ENCODE measurements around the gene BNIP3.

Gene BNIP3

DNA sequence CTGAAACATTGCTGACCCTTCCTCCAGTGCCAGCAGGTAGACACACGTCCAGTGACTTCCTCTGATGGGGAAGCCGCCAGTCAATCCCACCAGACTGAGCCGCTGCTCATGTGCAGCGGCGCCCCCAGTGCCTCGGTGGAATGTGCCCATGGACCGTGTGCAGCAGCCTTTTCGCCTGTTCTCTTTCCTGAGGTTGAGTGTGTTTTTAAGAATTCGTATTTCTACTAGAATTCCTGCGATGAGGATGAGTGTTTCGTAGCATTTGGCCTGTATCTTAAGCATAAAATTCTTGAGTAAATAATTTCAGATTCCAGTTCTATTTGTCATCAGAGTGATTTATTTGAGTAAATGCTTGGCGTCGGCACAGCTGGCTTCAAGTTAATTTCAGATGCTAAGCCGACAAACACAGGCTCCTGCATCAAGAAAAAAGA is 35.4 kb downstream of the BNIP3 start:
- no peaks in the 10 kb centered on the region for H3K9me3 Mint-ChIP-seq
- no peak overlapping the region for H3K27ac Mint-ChIP-seq
- no peaks in the 10 kb centered on the region for H3K27me3 Mint-ChIP-seq (ENCODE audit: low read depth)
- no peak for DNase-seq (ENCODE audit: low spot score)
- H3K4me1 Mint-ChIP-seq (ENCODE audit: low read depth) = peaks cover 1% of the 10 kb centered on the region
- no peak overlapping the region for H3K4me3 Mint-ChIP-seq
- H3K36me3 Mint-ChIP-seq (ENCODE audit: low read depth) = peaks cover 47% of the 10 kb centered on the region

DNA sequence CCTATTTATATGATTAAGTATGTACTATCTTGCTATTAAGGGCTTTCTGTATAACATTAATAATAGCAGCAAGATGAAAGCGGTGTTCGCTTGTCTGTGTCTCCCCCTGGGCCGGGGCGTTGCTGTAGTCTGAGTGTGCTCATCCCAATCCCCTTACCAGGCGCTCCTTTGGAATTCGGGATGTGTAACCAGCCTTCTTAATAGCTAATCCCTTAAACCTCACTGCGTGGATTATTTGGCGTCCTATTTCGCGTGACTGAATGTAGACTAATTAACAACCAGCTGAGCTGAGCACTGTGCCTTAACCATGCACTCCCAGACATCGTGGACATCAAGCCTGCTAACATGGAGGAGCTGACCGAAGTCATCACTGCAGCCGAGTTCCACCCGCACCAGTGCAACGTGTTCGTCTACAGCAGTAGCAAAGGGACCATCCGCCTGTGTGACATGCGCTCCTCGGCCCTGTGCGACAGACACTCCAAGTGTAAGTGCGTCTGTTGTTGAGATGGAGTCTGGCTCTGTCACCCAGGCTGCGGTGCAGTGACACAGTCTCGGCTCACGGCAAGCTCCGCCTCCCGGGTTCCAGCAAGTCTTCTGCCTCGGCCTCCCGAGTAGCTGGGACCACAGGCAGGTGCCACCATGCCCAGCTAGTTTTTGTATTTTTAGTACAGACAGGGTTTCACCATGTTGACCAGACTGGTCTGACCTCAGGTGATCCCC is 36.6 kb downstream of the BNIP3 start:
- H3K4me1 Mint-ChIP-seq (ENCODE audit: low read depth) = peaks cover 1% of the 10 kb centered on the region
- no peak overlapping the region for H3K27ac Mint-ChIP-seq
- no peak for DNase-seq (ENCODE audit: low spot score)
- peaks cover 52% of the 10 kb centered on the region for H3K36me3 Mint-ChIP-seq (ENCODE audit: low read depth)
- no peak overlapping the region for H3K4me3 Mint-ChIP-seq
- no peaks in the 10 kb centered on the region for H3K9me3 Mint-ChIP-seq
- H3K27me3 Mint-ChIP-seq (ENCODE audit: low read depth) = no peaks in the 10 kb centered on the region

DNA sequence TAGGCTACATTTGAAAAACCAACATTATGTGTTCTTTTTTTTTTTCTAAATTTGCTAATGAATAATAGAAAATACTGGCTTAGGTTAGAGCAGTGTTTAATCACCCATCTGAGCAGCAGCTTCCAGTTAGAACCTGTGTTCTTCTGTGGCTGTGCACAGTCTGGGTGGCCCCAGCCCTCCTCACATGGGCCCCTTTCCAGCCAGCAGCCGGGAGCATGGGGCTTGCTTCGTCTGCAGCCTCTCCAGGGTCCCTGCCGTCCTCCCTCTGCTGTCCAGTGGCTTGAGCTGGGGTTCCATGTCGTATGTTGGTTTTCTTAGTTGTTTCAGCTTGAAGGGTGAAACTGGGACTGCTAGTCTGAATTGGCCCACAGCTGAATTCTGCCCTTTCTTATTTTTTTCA is 37.3 kb downstream of the BNIP3 start:
- Mint-ChIP-seq H3K4me1 (ENCODE audit: low read depth) (peaks cover 1% of the 10 kb centered on the region), H3K36me3 (ENCODE audit: low read depth) (peaks cover 55% of the 10 kb centered on the region), H3K9me3 (no peaks in the 10 kb centered on the region), H3K27ac (no peak overlapping the region), H3K4me3 (no peak overlapping the region), H3K27me3 (ENCODE audit: low read depth) (no peaks in the 10 kb centered on the region)
- DNase-seq (ENCODE audit: low spot score) = no peak

DNA sequence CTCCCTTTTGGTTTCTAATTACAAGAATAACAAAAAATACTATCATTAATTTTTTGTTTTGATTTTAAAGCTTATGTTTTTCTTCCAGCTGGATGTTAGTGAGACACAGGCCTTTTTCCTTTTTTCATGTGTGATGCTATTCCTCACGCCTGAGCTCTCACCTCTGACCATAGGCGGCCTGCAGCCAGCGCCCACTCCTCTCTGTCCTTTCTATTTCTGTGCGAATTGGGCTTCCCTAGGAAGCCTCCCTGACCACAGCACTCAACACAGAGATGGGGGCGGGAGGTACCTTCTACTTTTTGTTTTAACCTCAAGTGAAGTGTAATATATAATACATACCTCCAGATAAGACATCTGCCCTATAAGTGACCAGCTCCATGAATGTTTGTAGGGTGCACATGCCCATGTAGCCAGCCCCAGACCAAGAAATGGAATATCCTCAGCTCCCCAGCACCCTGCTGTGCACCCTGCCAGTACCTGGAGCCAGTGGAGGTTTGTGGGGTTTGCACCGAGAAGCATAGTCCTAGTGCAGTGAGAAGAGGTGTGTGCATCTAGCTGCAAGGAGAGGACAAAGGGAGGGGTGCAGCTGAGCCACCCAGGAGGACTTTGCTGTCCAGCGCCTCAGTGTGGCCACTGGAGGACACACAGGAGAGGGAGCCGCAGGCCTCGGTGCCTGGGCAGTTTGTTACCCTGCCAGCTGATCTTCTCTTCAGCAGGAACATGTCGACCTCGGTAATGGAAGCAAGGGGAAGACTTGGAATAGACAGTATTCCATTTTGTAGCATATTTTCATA is 38.5 kb downstream of the BNIP3 start:
- H3K4me1 Mint-ChIP-seq (ENCODE audit: low read depth) = peaks cover 1% of the 10 kb centered on the region
- H3K27me3 Mint-ChIP-seq (ENCODE audit: low read depth) = no peaks in the 10 kb centered on the region
- H3K27ac Mint-ChIP-seq = no peak overlapping the region
- H3K9me3 Mint-ChIP-seq = no peaks in the 10 kb centered on the region
- no peak for DNase-seq (ENCODE audit: low spot score)
- H3K4me3 Mint-ChIP-seq = no peak overlapping the region
- peaks cover 56% of the 10 kb centered on the region for H3K36me3 Mint-ChIP-seq (ENCODE audit: low read depth)

DNA sequence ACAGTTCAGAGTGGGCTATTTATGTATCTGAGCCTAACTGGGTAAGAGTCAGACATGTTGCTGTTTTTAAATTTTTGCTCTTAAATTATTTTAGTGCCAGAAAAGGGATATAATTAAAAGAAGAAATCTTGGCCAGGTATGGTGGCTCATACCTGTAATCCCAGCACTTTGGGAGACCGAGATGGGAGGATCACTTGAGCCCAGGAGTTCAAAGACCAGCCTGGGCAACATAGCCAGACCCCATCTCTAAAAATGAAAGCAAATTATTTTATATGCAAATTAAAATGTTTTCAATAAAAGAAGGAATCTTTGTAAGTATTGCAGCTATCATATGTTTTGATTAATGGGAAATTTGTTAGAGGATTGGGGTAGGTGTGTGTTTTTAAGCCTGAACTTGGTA is 39.3 kb downstream of the BNIP3 start:
- Mint-ChIP-seq H3K9me3 (no peaks in the 10 kb centered on the region), H3K4me1 (ENCODE audit: low read depth) (peaks cover 1% of the 10 kb centered on the region), H3K36me3 (ENCODE audit: low read depth) (peaks cover 55% of the 10 kb centered on the region), H3K27ac (no peak overlapping the region), H3K27me3 (ENCODE audit: low read depth) (no peaks in the 10 kb centered on the region), H3K4me3 (no peak overlapping the region)
- no peak for DNase-seq (ENCODE audit: low spot score)

DNA sequence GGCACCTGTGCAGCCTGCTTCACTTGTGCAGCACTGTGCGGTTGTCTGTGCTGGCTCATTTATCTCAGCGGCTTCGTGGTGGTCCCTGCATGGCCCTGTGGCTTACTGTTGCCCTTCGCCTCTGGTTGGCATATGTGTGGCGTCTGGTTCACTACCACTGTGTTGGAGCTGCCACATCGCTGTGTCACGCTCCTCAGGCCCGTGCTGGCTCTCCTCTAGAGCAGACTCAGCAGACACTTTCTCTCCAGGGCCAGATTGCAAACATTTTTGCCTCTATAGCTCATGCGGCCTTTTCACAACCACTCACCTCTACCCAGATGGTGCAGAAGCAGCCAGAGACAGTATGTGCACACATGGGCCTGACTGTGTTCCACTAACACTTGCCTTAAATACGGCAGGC is 43.0 kb downstream of the BNIP3 start:
- Mint-ChIP-seq H3K27ac (peak overlapping the region; percentile 12), H3K4me3 (no peak overlapping the region)

DNA sequence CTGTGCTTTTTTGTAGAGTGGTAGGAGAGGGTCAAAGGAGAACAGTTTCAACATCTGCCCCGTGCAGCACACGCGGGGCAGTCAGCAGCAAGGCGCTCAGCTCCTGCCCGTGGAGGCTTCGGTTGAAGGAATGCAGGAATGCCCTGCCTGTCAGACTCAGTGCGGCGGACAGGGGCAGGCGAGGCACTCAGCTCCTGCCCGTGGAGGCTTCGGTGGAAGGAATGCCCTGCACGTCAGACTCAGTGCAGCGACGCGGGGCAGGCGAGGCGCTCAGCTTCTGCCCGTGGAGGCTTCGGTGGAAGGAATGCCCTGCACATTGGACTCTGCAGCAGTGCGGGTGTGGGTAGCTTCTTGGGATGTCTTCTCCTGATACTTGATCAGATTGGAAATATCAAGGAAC is 43.9 kb downstream of the BNIP3 start:
- Mint-ChIP-seq H3K9me3 (no peaks in the 10 kb centered on the region), H3K4me1 (ENCODE audit: low read depth) (peaks cover 7% of the 10 kb centered on the region), H3K27me3 (ENCODE audit: low read depth) (no peaks in the 10 kb centered on the region), H3K27ac (no peak overlapping the region), H3K4me3 (no peak overlapping the region), H3K36me3 (ENCODE audit: low read depth) (peaks cover 36% of the 10 kb centered on the region)
- DNase-seq (ENCODE audit: low spot score) = no peak

More for the DNA sequence above, 43.0 kb downstream of the BNIP3 start:
- no peaks in the 10 kb centered on the region for H3K27me3 Mint-ChIP-seq (ENCODE audit: low read depth)
- no peak for DNase-seq (ENCODE audit: low spot score)
- H3K36me3 Mint-ChIP-seq (ENCODE audit: low read depth) = peaks cover 38% of the 10 kb centered on the region
- H3K4me1 Mint-ChIP-seq (ENCODE audit: low read depth) = peaks cover 7% of the 10 kb centered on the region
- no peaks in the 10 kb centered on the region for H3K9me3 Mint-ChIP-seq

DNA sequence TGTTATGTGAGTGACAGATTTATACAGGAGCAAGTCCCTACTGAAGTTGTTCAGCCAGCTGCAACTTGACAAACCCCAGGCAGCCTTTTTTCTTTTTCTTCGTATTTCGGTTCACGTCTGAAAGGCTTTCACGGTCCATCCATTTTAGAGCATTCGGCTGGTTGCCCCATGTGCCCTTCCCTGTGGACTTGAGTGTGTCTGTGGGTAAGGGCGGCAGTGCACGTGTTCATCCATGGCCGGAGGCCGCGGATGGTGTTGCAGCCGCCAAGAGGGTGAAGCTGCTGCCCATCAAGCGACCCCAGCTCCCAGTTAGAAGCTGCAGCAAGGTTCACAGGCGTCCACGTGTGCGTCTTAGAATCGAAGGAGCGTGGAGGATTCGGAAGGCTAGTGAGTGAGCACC is 45.0 kb downstream of the BNIP3 start:
- H3K4me3 Mint-ChIP-seq = no peak overlapping the region
- H3K36me3 Mint-ChIP-seq (ENCODE audit: low read depth) = peaks cover 29% of the 10 kb centered on the region
- no peaks in the 10 kb centered on the region for H3K27me3 Mint-ChIP-seq (ENCODE audit: low read depth)
- no peak overlapping the region for H3K27ac Mint-ChIP-seq
- DNase-seq (ENCODE audit: low spot score) = no peak
- H3K4me1 Mint-ChIP-seq (ENCODE audit: low read depth) = peaks cover 7% of the 10 kb centered on the region
- H3K9me3 Mint-ChIP-seq = no peaks in the 10 kb centered on the region

DNA sequence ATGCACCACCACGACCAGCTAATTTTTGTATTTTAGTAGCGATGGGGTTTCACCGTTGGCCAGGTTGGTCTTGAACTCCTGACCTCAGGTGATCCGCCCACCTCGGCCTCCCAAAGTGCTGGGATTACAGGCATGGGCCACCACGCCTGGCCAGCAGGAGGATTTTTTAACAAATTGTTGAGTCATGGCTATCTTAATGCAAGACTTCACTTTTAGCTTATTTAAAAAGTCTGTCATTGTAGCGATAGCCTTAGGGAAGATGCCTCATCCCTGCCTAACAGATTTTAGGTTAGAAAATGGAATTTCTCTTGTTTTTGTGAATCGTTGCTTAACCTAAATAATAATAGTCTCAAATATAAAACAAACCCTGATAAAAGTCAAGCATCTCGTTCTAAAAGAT is 45.4 kb downstream of the BNIP3 start:
- Mint-ChIP-seq H3K27ac (no peak overlapping the region), H3K36me3 (ENCODE audit: low read depth) (peaks cover 26% of the 10 kb centered on the region)

DNA sequence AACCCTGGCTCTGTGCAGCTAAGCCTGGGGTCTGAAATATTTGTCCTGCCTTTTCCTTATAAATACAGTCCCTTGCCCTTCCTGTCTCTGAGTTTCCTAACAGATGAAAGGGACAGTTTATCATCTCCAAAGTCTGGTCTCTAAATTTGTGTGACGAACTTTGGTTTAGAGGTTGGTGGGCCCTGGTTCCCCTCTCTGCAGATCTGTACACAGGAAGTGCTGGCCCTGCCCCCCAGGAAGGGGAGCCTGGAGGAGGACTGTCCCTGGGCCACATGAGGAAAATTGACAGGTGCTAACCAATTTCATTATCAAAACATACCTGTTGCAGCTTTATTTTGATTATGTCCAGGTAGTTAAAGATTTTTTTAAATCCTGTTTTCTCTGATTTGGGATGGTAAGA is 46.5 kb downstream of the BNIP3 start:
- Mint-ChIP-seq H3K27me3 (ENCODE audit: low read depth) (no peaks in the 10 kb centered on the region), H3K27ac (no peak overlapping the region), H3K9me3 (no peaks in the 10 kb centered on the region), H3K4me1 (ENCODE audit: low read depth) (peaks cover 18% of the 10 kb centered on the region), H3K4me3 (no peak overlapping the region), H3K36me3 (ENCODE audit: low read depth) (peaks cover 20% of the 10 kb centered on the region)
- no peak for DNase-seq (ENCODE audit: low spot score)

More for the DNA sequence above, 45.4 kb downstream of the BNIP3 start:
- DNase-seq (ENCODE audit: low spot score) = no peak
- Mint-ChIP-seq H3K4me3 (no peak overlapping the region), H3K9me3 (no peaks in the 10 kb centered on the region), H3K27me3 (ENCODE audit: low read depth) (no peaks in the 10 kb centered on the region), H3K4me1 (ENCODE audit: low read depth) (peaks cover 8% of the 10 kb centered on the region)

DNA sequence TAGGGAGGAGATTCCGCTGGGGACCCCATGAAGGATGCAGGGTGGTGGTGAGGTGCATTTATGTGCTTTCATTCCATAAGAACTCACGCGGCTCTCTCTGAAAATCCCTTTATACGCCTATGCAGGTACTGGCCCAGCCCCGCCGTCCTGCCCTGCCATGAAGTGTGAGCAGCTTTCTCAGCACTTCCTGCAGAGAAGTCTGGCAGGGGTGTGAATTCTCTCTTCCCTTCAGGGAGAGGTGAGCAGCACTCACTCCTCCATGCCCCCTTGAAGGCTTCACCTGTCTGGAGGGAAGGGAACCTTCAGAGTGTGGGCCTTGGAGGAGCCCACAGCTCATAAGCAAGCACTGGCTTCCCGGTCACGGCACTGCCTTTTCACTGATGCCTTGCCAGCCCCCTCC is 47.0 kb downstream of the BNIP3 start:
- no peak for DNase-seq (ENCODE audit: low spot score)
- H3K27ac Mint-ChIP-seq = no peak overlapping the region
- peaks cover 20% of the 10 kb centered on the region for H3K36me3 Mint-ChIP-seq (ENCODE audit: low read depth)
- no peaks in the 10 kb centered on the region for H3K9me3 Mint-ChIP-seq
- H3K4me3 Mint-ChIP-seq = no peak overlapping the region
- peaks cover 22% of the 10 kb centered on the region for H3K4me1 Mint-ChIP-seq (ENCODE audit: low read depth)
- H3K27me3 Mint-ChIP-seq (ENCODE audit: low read depth) = no peaks in the 10 kb centered on the region

DNA sequence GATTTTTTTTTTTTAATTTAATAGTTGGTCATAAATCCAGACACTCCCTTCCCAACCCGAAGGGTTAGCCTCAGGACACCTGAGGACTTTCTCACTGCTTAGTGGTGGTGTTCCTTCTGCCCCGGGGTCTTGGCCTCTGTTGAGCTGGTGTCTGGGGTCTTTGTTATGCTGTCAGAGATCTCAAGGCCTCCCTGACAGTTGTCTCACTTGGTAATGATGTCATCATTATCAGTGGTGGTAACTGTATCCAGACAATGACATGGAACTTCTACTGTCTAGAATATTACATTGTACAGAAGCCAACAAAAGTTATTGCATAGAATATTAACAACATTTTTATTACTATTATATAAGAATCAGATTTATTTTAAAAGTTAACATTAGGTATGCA is 48.0 kb downstream of the BNIP3 start:
- H3K4me1 Mint-ChIP-seq (ENCODE audit: low read depth) = peaks cover 32% of the 10 kb centered on the region
- no peaks in the 10 kb centered on the region for H3K27me3 Mint-ChIP-seq (ENCODE audit: low read depth)
- H3K9me3 Mint-ChIP-seq = no peaks in the 10 kb centered on the region
- no peak for DNase-seq (ENCODE audit: low spot score)
- peaks cover 20% of the 10 kb centered on the region for H3K36me3 Mint-ChIP-seq (ENCODE audit: low read depth)
- H3K4me3 Mint-ChIP-seq = no peak overlapping the region
- H3K27ac Mint-ChIP-seq = no peak overlapping the region

DNA sequence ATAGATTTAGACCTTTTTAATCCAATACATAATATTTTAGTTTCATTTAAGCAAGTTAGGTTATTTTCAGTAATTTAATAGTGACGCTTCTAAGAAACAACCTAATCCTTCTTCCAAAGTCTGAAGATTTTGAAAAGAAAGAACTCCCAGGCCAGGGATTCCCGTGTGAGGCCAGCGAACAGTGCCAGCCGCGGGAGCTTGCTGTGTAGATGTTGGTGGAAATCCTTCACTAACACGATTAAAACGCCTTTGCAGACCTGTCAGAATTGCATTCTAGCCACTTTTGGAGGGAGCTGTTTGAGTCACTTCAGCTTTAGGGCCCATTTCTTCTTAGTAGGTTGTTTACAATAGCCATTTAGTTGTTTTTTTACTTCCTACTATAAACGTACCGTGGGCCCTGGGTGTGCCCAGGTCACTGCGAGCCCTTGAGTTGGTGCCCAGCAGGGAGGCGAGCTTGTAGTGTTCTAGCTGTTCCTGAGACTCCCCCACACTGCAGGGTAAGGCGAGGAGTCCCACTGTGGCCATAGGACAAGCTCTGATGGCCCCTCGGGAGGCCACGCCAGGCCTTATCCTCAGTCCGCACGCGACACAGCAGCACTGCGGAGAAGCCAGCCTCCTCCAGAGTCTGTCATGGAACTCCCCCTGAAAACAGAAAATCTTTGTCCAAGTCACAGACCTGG is 48.6 kb downstream of the BNIP3 start:
- Mint-ChIP-seq H3K36me3 (ENCODE audit: low read depth) (peaks cover 22% of the 10 kb centered on the region), H3K4me3 (no peak overlapping the region), H3K4me1 (ENCODE audit: low read depth) (peaks cover 37% of the 10 kb centered on the region)

DNA sequence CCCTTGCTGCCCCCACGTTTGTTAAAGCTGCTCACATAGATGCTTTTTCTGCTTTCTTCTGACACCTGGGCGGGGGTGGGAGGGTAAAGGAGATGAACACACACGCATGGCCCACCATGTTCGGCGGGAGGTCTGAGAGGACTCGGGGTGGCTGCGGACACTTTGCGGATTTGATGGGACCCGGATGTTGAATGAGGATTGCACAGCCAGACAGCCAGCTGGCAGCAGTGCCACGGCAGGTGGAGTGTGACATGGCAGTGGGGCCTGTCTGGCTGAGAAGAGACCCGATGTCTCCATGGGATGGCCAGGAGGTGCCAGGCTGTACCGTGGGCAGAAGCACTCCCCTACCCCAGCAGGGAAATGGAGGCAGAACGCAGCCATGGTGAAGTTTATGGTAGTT is 49.7 kb downstream of the BNIP3 start:
- Mint-ChIP-seq H3K4me3 (no peak overlapping the region), H3K27ac (no peak overlapping the region), H3K9me3 (no peaks in the 10 kb centered on the region), H3K4me1 (ENCODE audit: low read depth) (peaks cover 47% of the 10 kb centered on the region), H3K36me3 (ENCODE audit: low read depth) (peaks cover 19% of the 10 kb centered on the region), H3K27me3 (ENCODE audit: low read depth) (no peaks in the 10 kb centered on the region)
- DNase-seq (ENCODE audit: low spot score) = no peak

More for the DNA sequence above, 48.6 kb downstream of the BNIP3 start:
- no peak for DNase-seq (ENCODE audit: low spot score)
- Mint-ChIP-seq H3K27me3 (ENCODE audit: low read depth) (no peaks in the 10 kb centered on the region), H3K9me3 (no peaks in the 10 kb centered on the region), H3K27ac (no peak overlapping the region)
